Mammary epithelial cell (primary cell): Measurements from ENCODE around the gene CNTN1.

Source experiments
- CTCF ChIP-seq, 2 donors: IDR thresholded peaks in 1 of 2; conservative IDR thresholded peaks in 1 of 2; 2 replicates each; pipeline ENCODE4 v1.5.1; 2011 to 2012; ENCODE audit warnings: inconsistent platforms in 2 of 2, low read length in 2 of 2, mild to moderate bottlenecking in 2 of 2, control low read depth in 1 of 2, low read depth in 1 of 2; ENCODE audit not compliant: insufficient read depth in 1 of 2; ENCODE audit errors: extremely low read depth in 1 of 2
- EZH2 ChIP-seq: IDR thresholded peaks from 2 replicates; pipeline ENCODE4 v1.6.1; 2012; ENCODE audit warnings: low read length, inconsistent platforms, borderline replicate concordance

- TF ChIP-seq CTCF (conservative IDR thresholded peaks at IDR 0.05 in 1 of 2, IDR thresholded peaks at IDR 0.05 in 1 of 2; ENCODE audit: extremely low read depth in 1 of 2, insufficient read depth in 1 of 2, low read depth in 1 of 2, low read length in 2 of 2) = no peak
- TF ChIP-seq EZH2 = no peak
Observed at GRCh38 chr12:40711121-40711520, 18.9 kb downstream of the CNTN1 start.
